ENCODE results near the gene CADM1.

DNA sequence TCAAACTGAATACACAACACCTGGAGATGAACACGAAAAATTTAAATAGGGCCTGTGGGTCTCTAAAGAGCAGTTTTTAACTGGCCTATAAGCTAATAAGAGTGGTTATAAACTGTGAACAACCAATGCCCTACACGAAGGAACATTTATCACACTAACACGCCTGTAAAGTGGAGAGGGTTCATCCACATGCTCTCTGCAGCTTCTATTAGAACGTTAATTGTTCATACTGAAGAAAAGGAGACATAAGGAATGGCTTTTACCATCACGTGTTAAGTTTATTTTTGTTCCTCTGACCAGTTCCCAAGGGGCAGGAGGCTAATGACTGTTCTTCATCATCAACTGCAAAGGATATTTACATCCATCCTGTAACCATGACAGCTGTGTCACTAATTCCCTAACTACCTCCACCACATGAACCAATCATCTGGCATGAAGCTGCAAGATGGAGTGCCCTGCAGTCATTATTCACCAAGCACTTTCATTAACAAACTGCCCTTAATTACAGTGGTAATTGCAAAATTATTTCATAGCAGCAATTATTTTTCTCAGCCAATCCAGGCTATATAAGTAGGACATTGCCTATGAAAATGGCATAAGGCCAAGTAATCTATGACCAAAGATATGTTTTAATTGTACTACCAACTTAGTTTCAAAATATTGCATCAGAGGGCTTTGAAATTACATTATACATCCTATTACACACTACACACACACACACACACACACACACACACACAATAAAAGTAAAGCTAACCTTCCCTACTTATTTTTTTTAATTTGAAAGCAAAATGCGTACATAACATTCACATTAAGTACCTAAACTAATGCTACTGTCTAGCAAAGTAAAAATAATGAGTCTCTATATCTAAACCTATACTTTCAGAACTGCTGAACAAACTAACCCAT is 186.7 kb downstream of the CADM1 start:
- TF ChIP-seq GATA2 (IDR thresholded peaks at IDR 0.05; ENCODE audit: low read depth, low read length) (no peak), GATA3 (IDR thresholded peaks at IDR 0.05; ENCODE audit: low read depth, low read length) (no peak)

Measured in SH-SY5Y (cell line).